Inflammatory macrophage treated with lipopolysaccharide for 1 hour (primary cell): ENCODE measurements around the gene HTR2A.

ENCODE experiments used
- DNase-seq, 2 donors: peaks; one replicate each; pipeline ENCODE4 v3.0.0-alpha.2; 2020 to 2022

HTR2A gene

GRCh38 chr13:46868091-46868490, 28.8 kb downstream of the HTR2A start:
- DNase-seq: no peak

GRCh38 chr13:46866150-46866549, 30.7 kb downstream of the HTR2A start:
- peak; percentile 55 to 63 for DNase-seq

- peak in 1 of 2 donors; percentile 36 for DNase-seq
These were observed 31.9 kb downstream of the HTR2A start for GRCh38 chr13:46864941-46865340.

GRCh38 chr13:46861959-46862358, 34.9 kb downstream of the HTR2A start:
- no peak for DNase-seq

- no peak for DNase-seq
These were observed 36.1 kb downstream of the HTR2A start for GRCh38 chr13:46860722-46861121.

GRCh38 chr13:46858776-46859175, 38.1 kb downstream of the HTR2A start:
- DNase-seq: no peak

- no peak for DNase-seq
These were observed 38.7 kb downstream of the HTR2A start for GRCh38 chr13:46858163-46858562.

- no peak for DNase-seq
These were observed 41.2 kb downstream of the HTR2A start for GRCh38 chr13:46855664-46856063.

GRCh38 chr13:46855166-46855565, 41.7 kb downstream of the HTR2A start:
- DNase-seq: peak; percentile 68 to 87

- no peak for DNase-seq
These were observed 44.7 kb downstream of the HTR2A start for GRCh38 chr13:46852168-46852567.

- no peak for DNase-seq
These were observed 46.6 kb downstream of the HTR2A start for GRCh38 chr13:46850214-46850613.

- no peak for DNase-seq
These were observed 50.1 kb downstream of the HTR2A start for GRCh38 chr13:46846726-46847125.

- DNase-seq: no peak
These were observed 51.7 kb downstream of the HTR2A start for GRCh38 chr13:46845146-46845545.

- DNase-seq: no peak
These were observed 52.4 kb downstream of the HTR2A start for GRCh38 chr13:46844431-46844830.

- no peak for DNase-seq
These were observed 57.5 kb downstream of the HTR2A start for GRCh38 chr13:46839399-46839798.

- no peak for DNase-seq
These were observed 62.2 kb downstream of the HTR2A start for GRCh38 chr13:46834657-46835056.

GRCh38 chr13:46831588-46832194, 65.2 kb downstream of the HTR2A start:
- DNase-seq: peak; percentile 18 to 92

- DNase-seq: no peak
These were observed 66.3 kb downstream of the HTR2A start for GRCh38 chr13:46830405-46831005.

GRCh38 chr13:46822551-46822950, 74.3 kb downstream of the HTR2A start:
- no peak for DNase-seq

- DNase-seq: no peak
These were observed 78.9 kb downstream of the HTR2A start for GRCh38 chr13:46817838-46818476.

GRCh38 chr13:46817095-46817494, 79.8 kb downstream of the HTR2A start:
- DNase-seq: no peak

- DNase-seq: no peak
These were observed 80.5 kb downstream of the HTR2A start for GRCh38 chr13:46816371-46816770.

GRCh38 chr13:46812301-46812797, 84.5 kb downstream of the HTR2A start:
- peak in 1 of 2 donors; percentile 12 for DNase-seq

- DNase-seq: no peak
These were observed 86.4 kb downstream of the HTR2A start for GRCh38 chr13:46810440-46810839.
